HG03432 (cell line): ENCODE data around the gene NXF2B.
"Not testable (repeated sequence)": the region's sequence is repeated elsewhere in the genome, so short reads cannot be mapped to it uniquely, and the experiment has no call there.

Source experiments
- ATAC-seq: cut with Tn5 transposase; IDR thresholded peaks from one replicate; pipeline ENCODE4 v1.9.1; 2021; ENCODE audit warnings: mild to moderate bottlenecking, moderate library complexity; ENCODE audit not compliant: unreplicated experiment

The NXF2B gene, protein sequence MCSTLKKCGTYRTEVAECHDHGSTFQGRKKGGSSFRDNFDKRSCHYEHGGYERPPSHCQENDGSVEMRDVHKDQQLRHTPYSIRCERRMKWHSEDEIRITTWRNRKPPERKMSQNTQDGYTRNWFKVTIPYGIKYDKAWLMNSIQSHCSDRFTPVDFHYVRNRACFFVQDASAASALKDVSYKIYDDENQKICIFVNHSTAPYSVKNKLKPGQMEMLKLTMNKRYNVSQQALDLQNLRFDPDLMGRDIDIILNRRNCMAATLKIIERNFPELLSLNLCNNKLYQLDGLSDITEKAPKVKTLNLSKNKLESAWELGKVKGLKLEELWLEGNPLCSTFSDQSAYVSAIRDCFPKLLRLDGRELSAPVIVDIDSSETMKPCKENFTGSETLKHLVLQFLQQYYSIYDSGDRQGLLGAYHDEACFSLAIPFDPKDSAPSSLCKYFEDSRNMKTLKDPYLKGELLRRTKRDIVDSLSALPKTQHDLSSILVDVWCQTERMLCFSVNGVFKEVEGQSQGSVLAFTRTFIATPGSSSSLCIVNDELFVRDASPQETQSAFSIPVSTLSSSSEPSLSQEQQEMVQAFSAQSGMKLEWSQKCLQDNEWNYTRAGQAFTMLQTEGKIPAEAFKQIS

GRCh38 chrX:102439908-102440307 lies at the start of gene NXF2B:
Gene NXF2B (minus strand): TSS chrX:102440008. CDS start chrX:102380036, 59,972 bp downstream.
- ATAC-seq: not testable (repeated sequence)

- ATAC-seq: not testable (repeated sequence)
These were observed 39.0 kb upstream of the NXF2B start for GRCh38 chrX:102478765-102479164.

GRCh38 chrX:102471762-102472220 lies 32.0 kb upstream of the NXF2B start, which contains the start of gene TCP11X2:
Gene TCP11X2 (minus strand): TSS chrX:102471812.
- ATAC-seq: not testable (repeated sequence)

GRCh38 chrX:102470215-102470614 lies 30.4 kb upstream of the NXF2B start:
- ATAC-seq: peak; percentile 38

GRCh38 chrX:102458615-102459014 lies 18.8 kb upstream of the NXF2B start:
- ATAC-seq: not testable (repeated sequence)

- ATAC-seq: not testable (repeated sequence)
These were observed 25.3 kb downstream of the NXF2B start for GRCh38 chrX:102414493-102414892.

DNA sequence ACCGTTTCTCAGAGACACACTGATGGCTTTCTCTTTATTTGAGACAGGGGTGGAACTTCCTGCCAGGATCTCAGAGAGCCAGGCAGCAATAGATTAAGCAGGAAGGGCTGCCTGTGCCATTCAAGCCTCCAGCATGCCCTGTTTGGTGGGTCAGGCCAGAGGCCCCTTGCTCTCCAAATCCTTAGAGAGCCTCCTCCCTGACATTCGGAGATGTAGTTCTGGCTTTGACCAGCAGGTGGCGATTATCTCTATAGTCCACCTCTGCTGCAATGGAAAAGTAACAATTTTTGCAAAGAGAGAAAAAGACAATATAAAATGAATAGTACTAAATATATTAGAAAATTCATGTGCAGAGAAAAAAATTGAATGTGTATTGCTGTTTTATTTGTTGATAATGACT lies 93.9 kb downstream of the NXF2B start:
- ATAC-seq: no peak

GRCh38 chrX:102341867-102342266 lies 97.9 kb downstream of the NXF2B start:
- ATAC-seq: no peak

DNA sequence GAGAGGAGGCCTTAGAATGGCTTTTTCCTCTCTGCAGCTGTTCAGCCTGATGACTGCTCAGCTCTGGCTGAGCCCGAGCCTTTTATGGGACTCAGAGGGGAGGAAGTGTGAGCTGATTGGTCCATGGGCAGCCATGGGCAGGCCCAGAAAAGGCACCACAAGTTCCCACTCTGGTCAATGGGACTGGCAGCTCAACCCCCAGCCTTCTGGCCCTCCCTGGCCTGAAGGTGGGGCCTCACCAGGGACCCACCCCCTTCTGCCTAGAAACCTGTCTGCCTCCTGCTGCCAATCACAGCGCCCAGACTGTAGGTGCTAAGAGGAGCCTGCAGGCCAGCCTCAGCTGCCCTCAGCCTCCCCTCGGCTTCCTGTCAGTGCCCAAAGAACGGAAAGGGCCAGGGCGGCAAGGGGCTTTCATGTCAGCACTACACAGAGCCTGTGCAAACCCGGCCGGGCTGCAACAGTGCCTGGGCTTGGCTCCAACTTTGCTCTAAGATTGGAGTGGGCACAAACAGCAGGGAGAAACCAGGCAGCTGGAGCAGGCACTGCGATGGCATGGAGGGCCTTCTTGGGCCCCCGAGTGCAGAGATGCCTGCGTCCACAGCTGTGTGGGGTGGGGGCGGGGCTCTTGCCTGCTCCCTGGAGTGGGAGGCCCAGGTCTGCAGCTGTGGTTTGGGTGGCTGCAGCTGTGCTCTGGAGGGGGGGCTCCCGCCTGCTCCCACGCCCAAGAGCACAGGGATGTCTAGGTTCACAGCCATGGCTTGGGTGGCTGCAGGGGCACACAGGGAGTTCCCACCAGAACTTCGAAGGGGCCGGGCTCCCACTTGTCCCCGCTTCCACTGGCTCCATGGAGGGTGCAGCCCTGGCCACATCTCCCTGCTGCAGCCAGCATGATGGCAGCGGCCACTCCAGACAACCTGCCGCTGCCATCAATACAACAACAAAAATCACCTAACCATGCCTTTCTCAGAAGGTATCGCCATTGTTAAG lies 100.2 kb downstream of the NXF2B start:
- no peak for ATAC-seq

DNA sequence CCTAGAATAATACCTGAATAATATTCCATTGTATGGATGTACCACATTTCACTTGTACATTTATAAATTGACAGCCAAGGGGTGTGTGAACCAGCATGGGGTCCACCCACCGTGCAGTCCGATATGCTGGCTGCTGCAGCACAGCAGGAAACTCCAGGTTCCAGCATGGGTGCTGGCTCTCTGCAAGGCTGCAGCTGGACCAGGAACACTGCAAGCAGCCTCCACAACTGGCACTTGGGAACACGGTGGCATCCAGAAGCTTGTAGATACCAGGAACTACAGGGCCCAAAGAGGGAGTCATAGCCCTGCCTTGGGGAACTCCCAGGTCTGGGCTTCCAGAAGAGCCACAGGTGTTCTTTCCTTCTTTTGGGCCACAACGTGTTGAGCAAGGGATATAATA lies 101.6 kb downstream of the NXF2B start:
- ATAC-seq: no peak
